HFFc6 (cell line): ENCODE data around the gene ERAP2. TPM values are rescaled to one million over a fixed set of nuclear protein-coding genes. Genes with fewer than 3 reads are reported as not detected.

ENCODE experiments used
- DNase-seq: peaks from one replicate; pipeline ENCODE4 v3.0.0-alpha.2; 2018
- H3K27ac Mint-ChIP-seq: 2 replicates; pipeline ENCODE4 v1.8.0; 2020; ENCODE audit warnings: mild to moderate bottlenecking, mixed read lengths
- H3K27me3 Mint-ChIP-seq: 2 replicates; pipeline ENCODE4 v1.8.0; 2021; ENCODE audit warnings: mild to moderate bottlenecking, moderate library complexity, mixed read lengths; ENCODE audit not compliant: insufficient read depth
- H3K36me3 Mint-ChIP-seq: 2 replicates; pipeline ENCODE4 v1.8.0; 2021; ENCODE audit warnings: low read depth, mixed read lengths
- H3K4me1 Mint-ChIP-seq: 2 replicates; pipeline ENCODE4 v1.8.0; 2020; ENCODE audit warnings: low read depth, mixed read lengths
- H3K4me3 Mint-ChIP-seq: 2 replicates; pipeline ENCODE4 v1.8.0; 2020; ENCODE audit warnings: mild to moderate bottlenecking, moderate library complexity, mixed read lengths
- H3K9me3 Mint-ChIP-seq: 2 replicates; pipeline ENCODE4 v1.8.0; 2020; ENCODE audit warnings: mild to moderate bottlenecking, mixed read lengths
- total RNA-seq, 6 experiments: library from RNA; stranded (reverse); fragmentation: NEBNext Ultra II Directional; extraction: Animal tissue kit (Norgen Biotek cat#: 25700); gene quantifications; 2 replicates in 1 of 6; 3 replicates in 5 of 6; pipeline ENCODE4 v1.2.3, GENCODE V29; 2021
- TF ChIP-seq, protein P1 (sequence below): fragments of 200-600 bp; sonication (generic); IDR thresholded peaks from 2 replicates; pipeline ENCODE4 v1.5.0; 2021; ENCODE audit warnings: antibody characterized with exemption, mild to moderate bottlenecking

ERAP2 gene
- total RNA-seq, 6 experiments from 2014 or later, result 0.97 to 2.6 (median 1.5) TPM

- H3K4me1 Mint-ChIP-seq, result peaks cover 7% of the 10 kb centered on the region
- TF ChIP-seq, protein P1, sequence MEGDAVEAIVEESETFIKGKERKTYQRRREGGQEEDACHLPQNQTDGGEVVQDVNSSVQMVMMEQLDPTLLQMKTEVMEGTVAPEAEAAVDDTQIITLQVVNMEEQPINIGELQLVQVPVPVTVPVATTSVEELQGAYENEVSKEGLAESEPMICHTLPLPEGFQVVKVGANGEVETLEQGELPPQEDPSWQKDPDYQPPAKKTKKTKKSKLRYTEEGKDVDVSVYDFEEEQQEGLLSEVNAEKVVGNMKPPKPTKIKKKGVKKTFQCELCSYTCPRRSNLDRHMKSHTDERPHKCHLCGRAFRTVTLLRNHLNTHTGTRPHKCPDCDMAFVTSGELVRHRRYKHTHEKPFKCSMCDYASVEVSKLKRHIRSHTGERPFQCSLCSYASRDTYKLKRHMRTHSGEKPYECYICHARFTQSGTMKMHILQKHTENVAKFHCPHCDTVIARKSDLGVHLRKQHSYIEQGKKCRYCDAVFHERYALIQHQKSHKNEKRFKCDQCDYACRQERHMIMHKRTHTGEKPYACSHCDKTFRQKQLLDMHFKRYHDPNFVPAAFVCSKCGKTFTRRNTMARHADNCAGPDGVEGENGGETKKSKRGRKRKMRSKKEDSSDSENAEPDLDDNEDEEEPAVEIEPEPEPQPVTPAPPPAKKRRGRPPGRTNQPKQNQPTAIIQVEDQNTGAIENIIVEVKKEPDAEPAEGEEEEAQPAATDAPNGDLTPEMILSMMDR, result no peak
- H3K36me3 Mint-ChIP-seq, result no peaks in the 10 kb centered on the region; the same call in 1 of the 2 replicates
- H3K4me3 Mint-ChIP-seq, result no peak overlapping the region
- no peaks in the 10 kb centered on the region for H3K9me3 Mint-ChIP-seq
- no peak overlapping the region for H3K27ac Mint-ChIP-seq
- DNase-seq, result no peak
- H3K27me3 Mint-ChIP-seq, result no peaks in the 10 kb centered on the region
These were observed 32.7 kb downstream of the ERAP2 start for GRCh38 chr5:96909003-96909402.

DNA sequence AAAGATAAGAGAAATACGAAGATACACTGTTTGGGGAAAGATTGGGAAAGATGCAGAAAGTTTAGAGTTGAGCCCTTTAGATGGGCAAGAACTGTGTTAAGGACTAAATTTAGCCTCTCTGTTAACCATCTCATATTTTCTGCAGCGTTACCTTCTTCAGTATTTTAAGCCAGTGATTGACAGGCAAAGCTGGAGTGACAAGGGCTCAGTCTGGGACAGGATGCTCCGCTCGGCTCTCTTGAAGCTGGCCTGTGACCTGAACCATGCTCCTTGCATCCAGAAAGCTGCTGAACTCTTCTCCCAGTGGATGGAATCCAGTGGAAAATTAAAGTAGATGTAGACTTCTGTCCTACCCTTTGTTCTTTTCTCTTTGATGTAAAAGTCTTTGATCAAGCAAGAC is 33.1 kb downstream of the ERAP2 start:
- H3K9me3 Mint-ChIP-seq, result no peaks in the 10 kb centered on the region
- no peaks in the 10 kb centered on the region; the same call in 1 of the 2 replicates for H3K36me3 Mint-ChIP-seq
- no peak overlapping the region for H3K27ac Mint-ChIP-seq
- no peaks in the 10 kb centered on the region for H3K27me3 Mint-ChIP-seq
- DNase-seq, result no peak
- TF ChIP-seq, protein P1, result no peak
- H3K4me3 Mint-ChIP-seq, result no peak overlapping the region
- peaks cover 7% of the 10 kb centered on the region for H3K4me1 Mint-ChIP-seq

DNA sequence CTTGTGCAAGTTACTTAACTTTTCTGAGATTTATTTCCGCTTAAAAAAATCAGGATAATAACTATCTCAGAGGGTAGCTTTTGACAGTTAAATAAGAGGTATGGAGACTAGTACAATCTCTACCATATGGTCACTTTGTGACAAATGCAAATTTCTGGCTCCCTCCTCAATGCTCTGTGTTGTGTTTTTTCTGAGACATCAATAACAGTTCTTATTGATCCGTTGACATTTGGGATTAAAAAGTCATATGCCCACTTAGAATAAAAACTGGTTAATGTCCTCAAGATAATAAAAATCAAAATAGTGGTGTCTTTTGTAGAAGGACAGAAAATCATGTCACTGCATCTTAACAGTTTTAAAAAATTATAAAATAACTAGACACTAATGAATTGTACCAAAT is 34.8 kb downstream of the ERAP2 start:
- H3K4me3 Mint-ChIP-seq, result no peak overlapping the region
- 0 out of 2 replicates have a peak, but pooled peaks cover 7% of the 10 kb centered on the region for H3K4me1 Mint-ChIP-seq
- no peak for DNase-seq
- no peaks in the 10 kb centered on the region for H3K9me3 Mint-ChIP-seq
- H3K27me3 Mint-ChIP-seq, result no peaks in the 10 kb centered on the region
- H3K27ac Mint-ChIP-seq, result no peak overlapping the region
- TF ChIP-seq, protein P1, result no peak
- H3K36me3 Mint-ChIP-seq, result no peaks in the 10 kb centered on the region; the same call in 1 of the 2 replicates

GRCh38 chr5:96913233-96913632 is 36.9 kb downstream of the ERAP2 start:
- no peak for DNase-seq
- Mint-ChIP-seq H3K36me3 (peaks cover 5% of the 10 kb centered on the region; the same call in 1 of the 2 replicates), H3K4me1 (0 out of 2 replicates have a peak, but pooled peaks cover 7% of the 10 kb centered on the region), H3K9me3 (no peaks in the 10 kb centered on the region), H3K27me3 (no peaks in the 10 kb centered on the region), H3K4me3 (no peak overlapping the region), H3K27ac (no peak overlapping the region)
- TF ChIP-seq, protein P1, result no peak

- Mint-ChIP-seq H3K4me3 (no peak overlapping the region), H3K36me3 (0 out of 2 replicates have a peak, but pooled peaks cover 5% of the 10 kb centered on the region), H3K27me3 (no peaks in the 10 kb centered on the region), H3K9me3 (no peaks in the 10 kb centered on the region), H3K27ac (no peak overlapping the region), H3K4me1 (peaks cover 19% of the 10 kb centered on the region)
- TF ChIP-seq, protein P1, result no peak
- no peak for DNase-seq
These were observed 43.5 kb downstream of the ERAP2 start for GRCh38 chr5:96919754-96920197.
